HG02970 (cell line): ENCODE results near the gene S1PR2.
"Not testable (repeated sequence)": the region's sequence is repeated elsewhere in the genome, so short reads cannot be mapped to it uniquely, and the experiment has no call there.

Experiments
- ATAC-seq: cut with Tn5 transposase; IDR thresholded peaks from one replicate; pipeline ENCODE4 v1.9.1; 2021; ENCODE audit warnings: mild to moderate bottlenecking, moderate library complexity, moderate number of reproducible peaks; ENCODE audit not compliant: unreplicated experiment, low FRiP score

Gene S1PR2

GRCh38 chr19:10255358-10255757 lies 24.2 kb upstream of the S1PR2 start:
- no peak for ATAC-seq

DNA sequence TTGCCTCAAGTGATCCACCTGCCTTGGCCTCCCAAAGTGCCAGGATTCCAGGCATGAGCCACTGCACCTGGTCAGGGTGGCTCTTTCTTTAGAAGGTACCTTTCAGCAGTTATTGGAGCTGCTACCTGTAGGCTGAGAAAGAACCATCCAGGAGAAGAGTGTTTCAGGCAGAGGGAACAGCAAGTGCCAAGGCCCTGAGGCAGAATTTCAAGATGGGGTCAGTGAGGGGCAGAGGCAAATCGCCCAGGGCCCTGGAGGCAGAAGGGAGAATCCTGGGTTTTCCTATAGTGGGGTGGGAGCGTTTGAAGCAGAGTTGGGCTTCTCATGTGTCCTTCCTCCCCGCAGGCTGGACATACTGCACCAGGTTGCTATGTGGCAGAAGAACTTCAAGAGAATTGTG lies 23.1 kb upstream of the S1PR2 start:
- ATAC-seq: no peak

DNA sequence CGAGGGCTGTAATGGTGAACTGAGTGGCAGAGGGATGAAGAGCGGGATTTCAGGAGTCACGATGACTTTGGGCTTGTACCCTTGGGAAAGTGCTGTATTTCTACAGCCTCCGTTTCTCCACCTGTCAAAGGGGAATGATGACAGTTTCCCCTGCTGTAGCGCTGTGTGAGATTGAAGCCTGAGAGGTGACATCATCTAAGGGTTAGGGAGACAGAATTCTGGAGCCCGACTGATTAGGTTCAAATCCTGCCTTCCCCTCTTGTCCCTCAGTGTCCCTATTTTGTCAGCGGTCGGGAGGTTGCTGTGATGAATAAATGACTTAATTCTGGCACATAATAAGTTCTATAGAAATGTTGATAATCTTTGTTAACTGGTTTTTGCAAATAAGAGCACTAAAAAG lies 21.6 kb upstream of the S1PR2 start:
- ATAC-seq: no peak

- peak; percentile 86 for ATAC-seq
Observed at GRCh38 chr19:10251792-10252694, 20.9 kb upstream of the S1PR2 start, which contains the start of gene MRPL4. Gene MRPL4 (plus strand): TSS chr19:10252214. CDS start chr19:10252254, 40 bp downstream.

- ATAC-seq: no peak
Observed at GRCh38 chr19:10246511-10246910, 15.4 kb upstream of the S1PR2 start.

- no peak for ATAC-seq
Observed at GRCh38 chr19:10245189-10245939, 14.2 kb upstream of the S1PR2 start.

DNA sequence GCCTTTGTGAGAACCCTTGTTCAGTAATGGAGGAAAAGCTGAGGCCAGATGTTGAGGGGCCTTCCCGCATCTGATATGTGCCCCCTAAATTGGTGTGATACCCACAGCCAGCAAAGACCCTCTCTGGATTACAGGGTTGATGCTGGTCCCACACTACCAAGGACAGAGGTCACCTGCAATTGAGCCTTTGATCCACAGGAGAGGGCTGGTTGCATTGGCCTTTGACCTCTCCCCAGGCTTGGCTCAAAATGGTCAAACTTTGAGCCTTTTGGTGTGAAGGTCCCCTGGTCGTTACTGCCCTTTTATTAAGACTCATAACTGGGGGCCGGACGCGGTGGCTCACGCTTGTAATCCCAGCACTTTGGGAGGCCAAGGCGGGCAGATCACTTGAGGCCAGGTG lies 12.5 kb upstream of the S1PR2 start:
- ATAC-seq: no peak

GRCh38 chr19:10241826-10242449 lies 10.8 kb upstream of the S1PR2 start:
- not testable (repeated sequence) for ATAC-seq

DNA sequence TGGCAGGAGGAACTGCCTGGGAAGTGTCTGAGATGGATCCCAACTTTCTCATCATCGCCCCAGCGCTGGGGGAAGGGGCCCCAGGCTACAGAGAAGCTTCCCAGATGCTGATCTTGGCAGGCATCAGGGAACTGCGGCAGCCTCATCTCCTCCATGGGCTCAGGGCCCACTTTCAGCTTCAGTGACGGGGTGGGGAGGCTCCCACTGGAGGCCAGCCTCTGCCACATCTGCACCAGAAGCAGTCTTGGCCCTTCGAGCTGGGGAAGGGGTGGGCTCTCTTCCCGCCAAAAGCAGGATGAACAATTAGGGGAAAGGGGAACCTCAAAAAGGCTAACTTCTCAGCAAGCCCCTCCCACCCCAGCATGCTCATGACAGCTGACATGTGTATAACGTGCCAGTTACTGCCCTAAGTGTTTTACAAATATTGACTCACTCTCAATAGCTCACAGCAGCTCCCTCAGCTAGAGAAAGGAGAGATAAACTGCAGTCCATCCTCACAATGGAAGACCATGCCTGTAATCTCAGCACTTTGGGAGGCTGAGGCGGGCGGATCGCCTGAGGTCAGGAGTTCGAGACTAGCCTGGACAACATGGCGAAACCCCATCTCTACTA lies 7.1 kb upstream of the S1PR2 start:
- ATAC-seq: no peak

GRCh38 chr19:10237702-10238101 lies 6.6 kb upstream of the S1PR2 start:
- no peak for ATAC-seq

DNA sequence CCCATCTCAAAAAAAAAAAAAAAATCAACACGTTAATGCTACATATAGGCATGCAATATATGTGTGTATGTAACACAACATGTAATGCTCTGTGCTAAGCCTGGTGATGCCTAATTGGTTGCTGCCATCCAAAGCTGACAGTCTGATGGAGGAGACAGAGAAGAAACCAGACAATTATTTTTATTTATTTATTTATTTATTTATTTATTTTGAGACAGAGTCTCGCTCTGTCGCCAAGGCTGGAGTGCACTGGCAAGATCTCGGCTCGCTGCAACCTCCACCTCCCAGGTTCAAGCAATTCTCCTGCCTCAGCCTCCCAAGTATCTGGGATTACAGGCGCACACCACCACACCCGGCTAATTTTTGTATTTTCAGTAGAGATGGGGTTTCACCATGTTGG lies 4.3 kb upstream of the S1PR2 start:
- ATAC-seq: not testable (repeated sequence)

DNA sequence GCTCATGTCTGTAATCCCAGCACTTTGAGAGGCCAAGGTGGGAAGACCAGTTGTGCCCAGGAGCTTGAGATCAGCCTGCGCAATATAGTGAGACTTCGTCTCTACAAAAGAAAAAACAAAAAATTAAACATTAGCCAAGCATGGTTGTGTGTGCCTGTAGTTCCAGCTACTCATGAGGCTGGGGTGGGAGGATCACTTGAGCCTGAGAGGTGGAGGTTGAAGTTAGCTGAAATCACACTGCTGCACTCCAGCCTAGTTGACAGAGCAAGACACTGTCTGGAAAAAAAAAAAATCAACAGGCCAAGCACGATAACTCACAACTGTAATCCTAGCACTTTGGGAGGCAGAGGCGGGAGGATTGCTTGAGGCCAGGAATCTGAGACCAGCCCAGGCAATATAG lies 3.9 kb upstream of the S1PR2 start:
- no peak for ATAC-seq

DNA sequence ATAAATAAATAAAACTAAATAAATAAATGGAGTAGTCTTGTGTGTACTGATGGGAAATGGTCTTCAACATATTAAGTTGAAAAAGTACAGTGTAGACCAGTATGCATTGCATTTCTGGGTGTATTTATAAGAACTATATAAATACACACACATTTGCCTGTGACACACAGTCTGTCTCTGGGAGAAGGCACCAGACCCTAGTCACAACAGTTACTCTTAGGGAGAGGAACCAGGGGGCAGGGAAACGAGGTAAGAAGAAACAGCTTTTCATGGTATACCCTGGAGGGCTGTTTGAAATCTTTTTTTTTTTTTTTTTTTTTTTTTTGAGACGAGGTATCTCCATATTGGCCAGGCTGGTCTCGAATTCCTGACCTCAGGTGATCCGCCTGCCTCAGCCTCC lies 2.8 kb upstream of the S1PR2 start:
- ATAC-seq: no peak

- no peak for ATAC-seq
Observed at GRCh38 chr19:10231612-10232228, 589 bp upstream of the S1PR2 start.

DNA sequence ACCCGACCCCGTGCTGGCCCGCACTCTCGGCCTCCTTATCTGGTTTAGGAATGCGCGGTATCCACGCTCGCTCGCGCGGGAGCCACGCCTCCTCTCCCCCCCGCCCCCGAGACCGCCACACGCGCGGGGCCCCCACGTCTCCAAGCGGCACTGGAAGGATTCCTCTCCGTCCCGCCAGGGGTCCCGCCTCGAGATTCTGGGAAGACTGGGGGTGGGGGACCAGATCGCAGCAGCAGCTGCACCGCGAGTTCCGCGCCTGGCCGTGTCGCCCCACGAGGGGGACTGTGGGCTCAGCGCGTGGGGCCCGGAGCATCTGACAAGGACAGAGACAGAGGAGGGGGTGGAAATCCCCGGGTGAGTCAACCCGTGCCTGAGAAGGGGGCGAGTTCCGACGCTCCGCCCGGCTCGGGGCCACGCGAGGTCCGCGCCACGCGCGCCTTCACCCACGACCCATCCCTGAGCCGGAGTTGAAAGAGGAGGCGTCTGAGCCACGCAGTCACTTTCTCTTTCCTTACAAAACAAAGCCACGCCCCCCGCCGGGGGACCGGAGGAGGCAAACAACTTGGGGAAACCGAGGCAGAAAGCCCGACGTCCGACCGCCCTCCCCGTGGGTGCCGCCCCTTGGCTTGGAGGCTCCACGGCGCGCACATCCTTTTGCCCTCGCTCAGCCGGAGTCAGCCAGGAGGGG lies 814 bp downstream of the S1PR2 start:
- ATAC-seq: no peak

DNA sequence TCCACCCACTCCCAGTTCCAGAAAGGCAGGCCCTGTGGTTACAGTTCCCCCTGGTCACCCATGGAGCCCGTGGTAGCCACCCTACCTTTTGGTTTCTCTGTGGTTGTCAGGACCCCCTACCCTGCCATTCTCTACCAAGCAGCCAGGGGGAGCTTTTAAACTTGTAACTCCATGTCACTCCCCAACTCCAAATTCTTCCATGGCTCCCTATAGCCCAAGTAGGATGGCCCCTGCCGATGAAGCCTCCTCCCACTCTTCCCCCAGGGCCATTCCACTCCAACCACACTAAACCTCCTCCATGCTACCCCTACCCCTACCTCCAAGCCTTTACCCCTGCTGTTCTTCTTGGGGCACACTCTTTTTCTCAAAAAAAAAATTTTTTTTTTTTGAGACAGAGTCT lies 2.2 kb downstream of the S1PR2 start:
- no peak for ATAC-seq

DNA sequence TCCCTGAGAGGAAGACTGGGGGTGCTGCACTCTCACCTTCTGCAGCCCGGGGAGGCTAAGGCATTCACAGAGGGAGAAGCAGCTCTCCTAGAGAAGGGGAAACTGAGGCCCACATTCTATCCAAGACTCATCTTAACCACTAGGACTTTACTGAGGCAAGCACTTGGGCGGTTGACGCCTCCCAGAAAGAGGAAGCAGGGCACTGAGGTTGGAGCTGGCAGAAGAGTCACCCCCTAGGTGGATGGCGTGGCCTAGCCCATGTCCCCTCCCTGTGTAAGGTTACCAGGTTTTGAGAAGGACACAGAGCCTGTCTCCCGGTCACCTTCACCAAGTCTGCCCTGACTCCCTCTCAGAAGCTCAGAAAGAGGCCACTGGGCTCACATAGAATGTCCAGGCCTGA lies 2.7 kb downstream of the S1PR2 start:
- no peak for ATAC-seq

DNA sequence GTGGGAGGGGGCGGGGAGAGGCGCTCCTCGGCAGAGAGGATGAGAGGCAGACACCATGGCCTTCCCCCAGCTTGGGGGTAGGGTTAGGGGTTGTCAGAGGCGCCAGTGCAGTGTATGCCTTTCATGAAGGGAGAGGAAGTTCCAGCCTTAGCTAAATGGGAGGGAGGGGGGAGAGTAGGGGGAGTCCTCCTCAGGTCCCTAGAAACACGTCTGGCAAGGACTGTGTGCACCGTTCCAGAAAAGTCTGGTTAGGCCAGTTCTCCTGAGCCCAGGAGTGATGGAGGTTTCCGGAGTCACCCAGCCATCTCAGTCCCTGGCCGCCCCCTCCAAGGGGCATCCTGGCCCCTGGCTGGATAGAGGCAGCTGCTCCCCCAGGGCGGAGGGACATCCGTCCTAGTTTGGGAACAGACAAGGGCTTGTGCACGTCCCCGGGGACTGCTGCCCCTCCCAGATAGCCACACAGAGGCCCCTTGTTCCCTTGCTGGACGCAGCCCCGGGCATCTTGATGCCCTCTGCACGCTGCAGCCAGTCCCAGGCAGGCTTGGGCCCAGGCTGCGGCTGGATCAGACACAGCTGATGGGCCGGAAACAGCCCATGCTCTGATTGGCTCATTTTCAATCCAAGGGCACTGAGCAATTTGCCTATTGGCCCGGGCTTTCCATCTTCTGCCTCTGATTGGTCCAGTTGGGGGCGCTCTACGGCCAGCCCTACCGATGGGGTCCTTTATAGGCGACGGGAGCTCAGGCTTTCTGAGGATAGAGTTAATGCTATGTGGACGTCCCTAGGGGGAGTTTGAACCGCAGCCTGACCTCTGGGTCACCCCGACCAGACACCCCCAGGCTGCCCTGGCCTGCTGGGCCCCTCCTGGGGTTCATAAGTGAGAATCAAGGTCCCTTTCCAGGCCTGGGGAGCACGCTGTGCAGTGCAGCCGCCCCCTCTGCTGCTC lies 3.8 kb downstream of the S1PR2 start:
- no peak for ATAC-seq
